Occipital lobe (tissue), 2 donors: ENCODE results near the gene NKAIN2. TPM values are rescaled to one million over a fixed set of nuclear protein-coding genes. Genes with fewer than 3 reads are reported as not detected.
"Not testable (repeated sequence)": the region's sequence is repeated elsewhere in the genome, so short reads cannot be mapped to it uniquely, and the experiment has no call there.

Source experiments
- DNase-seq: peaks from one replicate; lab custom pipeline; 2025; lab: John Stamatoyannopoulos, UW
- total RNA-seq: library from RNA; depleted of rRNA; stranded (reverse); fragments of >200 nt; gene quantifications from one replicate; pipeline ENCODE4 v1.2.3, GENCODE V29; 2014

Gene NKAIN2
- total RNA-seq, 1 donor from 2014 or later = 130 TPM

- DNase-seq = no peak
Observed at GRCh38 chr6:124433387-124434160, 629.9 kb downstream of the NKAIN2 start.

- no peak for DNase-seq
Observed at GRCh38 chr6:124434421-124434820, 630.8 kb downstream of the NKAIN2 start.

- DNase-seq = no peak
Observed at GRCh38 chr6:124436803-124437202, 633.1 kb downstream of the NKAIN2 start.

DNA sequence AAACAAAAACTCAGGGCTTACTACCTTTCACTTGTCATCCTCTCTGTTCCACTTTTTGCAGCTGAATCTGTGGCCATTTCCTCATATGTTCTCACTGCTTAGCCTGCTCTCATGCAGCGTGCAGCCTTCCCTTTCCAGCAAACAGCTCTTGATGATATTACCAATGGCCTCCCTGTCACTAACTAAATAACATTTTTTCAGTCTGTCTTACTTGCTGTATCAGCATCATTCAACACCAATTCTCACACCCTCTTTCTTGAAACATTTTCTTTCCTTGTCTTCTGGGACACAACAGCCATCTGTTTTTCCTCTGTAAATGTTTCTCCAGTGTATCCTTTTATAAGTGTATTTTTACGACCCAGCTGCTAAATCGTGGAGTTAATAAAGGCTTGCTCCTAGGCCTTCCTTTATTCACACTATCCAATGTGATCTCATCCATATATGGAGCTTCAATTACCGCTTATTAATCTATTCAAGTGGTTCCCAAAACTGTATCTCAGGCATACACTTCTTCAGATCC, 634.9 kb downstream of the NKAIN2 start:
- DNase-seq = no peak

DNA sequence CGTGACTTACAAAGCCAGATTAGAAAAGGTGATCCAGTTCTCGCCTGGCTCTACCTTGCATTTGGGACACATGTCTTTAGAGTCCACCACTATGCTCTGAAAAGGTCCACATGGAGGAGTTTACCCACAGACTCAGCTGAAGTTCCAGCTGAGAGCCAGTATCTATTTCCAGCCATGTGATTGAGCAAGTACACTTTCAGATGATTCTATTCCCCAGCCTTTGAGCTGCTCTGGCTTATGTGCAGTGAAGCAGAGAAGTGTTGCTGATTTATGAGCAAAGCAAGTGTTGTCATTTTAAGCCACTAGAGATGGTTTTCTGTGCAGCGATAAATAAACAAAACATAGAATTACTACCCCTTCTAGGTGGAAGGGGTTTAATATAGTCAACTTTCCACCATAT, 637.8 kb downstream of the NKAIN2 start:
- no peak for DNase-seq

DNA sequence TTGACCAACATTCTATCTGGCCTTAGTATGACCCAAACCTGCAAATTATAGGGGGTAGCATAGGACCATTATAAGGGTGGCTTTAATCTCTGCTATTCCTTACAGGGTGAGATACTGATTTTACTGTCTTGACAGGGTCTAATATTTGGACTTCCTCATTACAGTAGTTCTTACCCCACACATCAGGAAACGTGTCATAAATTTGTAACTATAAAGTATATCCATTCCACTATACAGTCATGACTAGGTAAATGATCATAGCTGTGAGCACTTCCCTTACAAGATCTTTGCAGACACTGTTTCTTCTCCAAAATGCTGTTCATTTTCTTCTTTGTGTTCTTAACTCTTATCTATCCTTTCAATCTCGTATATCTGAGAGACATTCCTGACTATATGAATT, 639.9 kb downstream of the NKAIN2 start:
- no peak for DNase-seq

GRCh38 chr6:124445581-124445980, 641.9 kb downstream of the NKAIN2 start:
- no peak for DNase-seq

GRCh38 chr6:124446961-124447360, 643.3 kb downstream of the NKAIN2 start:
- no peak for DNase-seq

DNA sequence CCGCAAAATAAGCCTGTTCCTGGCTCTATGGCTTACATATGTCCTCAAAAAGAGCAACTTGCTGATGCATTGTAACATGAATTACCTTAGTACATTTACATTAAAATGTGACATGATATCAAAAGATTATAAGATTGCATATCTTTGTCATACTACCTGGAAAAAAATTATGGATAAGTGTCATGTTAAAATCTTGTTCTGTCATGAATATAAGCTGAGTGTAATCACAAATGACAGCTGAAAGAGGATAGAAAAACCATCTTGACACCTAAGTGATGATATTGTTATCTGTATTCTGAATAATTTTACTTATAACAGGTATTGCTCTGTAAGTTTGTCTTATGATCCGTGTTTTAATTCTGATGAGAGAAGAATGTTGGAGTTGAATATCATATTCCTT, 655.6 kb downstream of the NKAIN2 start:
- DNase-seq = no peak

GRCh38 chr6:124462750-124463149, 659.1 kb downstream of the NKAIN2 start:
- DNase-seq = no peak

GRCh38 chr6:124463271-124463670, 659.6 kb downstream of the NKAIN2 start:
- no peak for DNase-seq

GRCh38 chr6:124464600-124464999, 660.9 kb downstream of the NKAIN2 start:
- not testable (repeated sequence) for DNase-seq

DNA sequence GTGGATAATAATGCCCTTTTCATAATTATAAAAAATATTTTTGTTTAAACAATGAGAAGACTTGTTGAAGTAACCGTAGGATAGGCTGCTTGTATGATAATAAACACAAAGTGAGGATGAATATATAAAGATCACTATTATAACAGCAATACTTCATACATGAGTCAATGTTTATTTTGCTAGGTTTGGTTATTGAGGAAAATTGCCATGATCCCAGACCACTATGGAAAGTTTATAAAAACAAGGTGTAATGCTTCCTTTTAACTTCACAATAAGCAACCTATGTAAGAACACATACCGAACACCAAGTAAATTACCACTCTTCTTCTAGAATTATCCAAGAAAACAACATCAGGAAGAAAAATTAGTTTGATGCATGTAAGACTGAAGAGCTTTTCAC, 663.3 kb downstream of the NKAIN2 start:
- DNase-seq = no peak

GRCh38 chr6:124467366-124467765, 663.7 kb downstream of the NKAIN2 start:
- DNase-seq = no peak

DNA sequence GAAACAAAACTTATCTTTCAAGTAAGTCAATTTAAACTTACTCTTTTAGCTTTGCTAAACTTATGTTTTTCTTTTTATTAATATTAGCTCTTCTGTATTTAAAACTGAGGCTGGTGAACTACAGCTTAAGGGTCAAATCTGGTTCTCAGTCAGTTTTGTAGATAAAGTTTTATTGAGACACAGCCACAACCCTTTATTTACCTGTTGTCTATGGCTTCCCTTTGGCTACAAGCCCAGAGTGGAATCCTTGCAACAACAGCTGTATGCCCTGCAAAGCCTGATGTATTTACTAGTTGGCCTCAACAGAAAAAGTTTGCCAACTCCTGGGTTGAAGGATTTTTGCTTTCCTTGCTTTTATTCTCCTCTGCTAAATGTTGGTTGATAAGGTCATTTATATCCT, 667.1 kb downstream of the NKAIN2 start:
- DNase-seq = no peak

GRCh38 chr6:124475176-124475575, 671.5 kb downstream of the NKAIN2 start:
- DNase-seq = no peak

DNA sequence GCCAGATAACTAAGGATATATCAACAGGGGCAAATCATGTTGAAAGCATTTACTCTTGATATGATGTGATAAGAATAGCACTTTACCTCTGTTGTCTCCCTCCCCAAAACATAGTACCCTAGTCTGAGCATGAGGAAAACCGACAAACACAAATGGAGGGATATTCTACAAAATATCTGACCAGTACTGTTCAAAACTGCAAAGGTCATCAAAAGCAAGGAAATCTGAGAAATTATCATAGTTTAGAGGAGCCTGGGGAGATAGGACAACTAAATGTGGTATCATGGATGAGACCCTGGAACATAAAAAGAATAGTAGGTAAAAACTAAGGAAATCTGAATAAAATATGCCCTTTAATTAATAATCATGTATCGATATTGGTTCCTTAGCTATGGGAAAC, 675.2 kb downstream of the NKAIN2 start:
- no peak for DNase-seq

DNA sequence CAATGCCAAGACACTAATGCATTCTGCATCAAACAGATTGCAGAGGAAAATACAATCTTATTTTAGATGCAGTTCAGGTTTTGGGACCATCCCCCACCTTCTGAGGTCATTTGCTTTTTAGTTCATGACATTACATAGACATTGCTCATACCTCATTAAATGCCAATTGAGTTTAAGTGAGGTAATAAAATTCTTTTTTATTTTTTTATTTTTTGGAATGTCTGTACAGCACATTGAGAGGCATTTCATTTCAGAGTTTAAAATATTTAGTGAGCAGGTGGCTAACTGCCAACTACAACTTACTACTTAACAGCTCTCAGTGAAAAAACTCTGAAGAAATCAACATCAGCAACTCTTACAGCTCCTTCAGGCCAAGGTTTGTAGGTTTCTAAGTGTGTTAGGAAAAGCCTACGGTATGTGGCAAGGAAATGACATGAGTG, 676.3 kb downstream of the NKAIN2 start:
- DNase-seq = no peak

DNA sequence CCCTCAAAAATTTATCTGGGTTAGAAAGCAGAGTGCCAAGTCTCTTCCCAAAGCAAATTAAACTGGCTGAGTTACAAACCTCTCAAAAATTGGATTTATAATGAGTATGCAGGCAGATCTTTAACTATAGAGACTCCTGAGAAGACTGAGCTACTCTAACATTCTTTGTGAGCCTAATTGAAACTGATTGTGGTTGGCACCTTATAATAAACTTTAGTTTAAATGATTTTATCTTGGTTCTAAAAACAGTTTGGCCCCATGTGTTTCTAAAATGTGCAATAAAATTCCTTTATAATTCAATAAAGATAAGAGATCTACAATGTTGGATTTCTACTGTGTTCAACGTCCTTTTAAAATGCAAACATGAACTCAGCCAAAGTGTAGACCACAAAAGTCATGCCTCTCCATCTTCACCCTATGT, 678.4 kb downstream of the NKAIN2 start:
- DNase-seq = no peak

DNA sequence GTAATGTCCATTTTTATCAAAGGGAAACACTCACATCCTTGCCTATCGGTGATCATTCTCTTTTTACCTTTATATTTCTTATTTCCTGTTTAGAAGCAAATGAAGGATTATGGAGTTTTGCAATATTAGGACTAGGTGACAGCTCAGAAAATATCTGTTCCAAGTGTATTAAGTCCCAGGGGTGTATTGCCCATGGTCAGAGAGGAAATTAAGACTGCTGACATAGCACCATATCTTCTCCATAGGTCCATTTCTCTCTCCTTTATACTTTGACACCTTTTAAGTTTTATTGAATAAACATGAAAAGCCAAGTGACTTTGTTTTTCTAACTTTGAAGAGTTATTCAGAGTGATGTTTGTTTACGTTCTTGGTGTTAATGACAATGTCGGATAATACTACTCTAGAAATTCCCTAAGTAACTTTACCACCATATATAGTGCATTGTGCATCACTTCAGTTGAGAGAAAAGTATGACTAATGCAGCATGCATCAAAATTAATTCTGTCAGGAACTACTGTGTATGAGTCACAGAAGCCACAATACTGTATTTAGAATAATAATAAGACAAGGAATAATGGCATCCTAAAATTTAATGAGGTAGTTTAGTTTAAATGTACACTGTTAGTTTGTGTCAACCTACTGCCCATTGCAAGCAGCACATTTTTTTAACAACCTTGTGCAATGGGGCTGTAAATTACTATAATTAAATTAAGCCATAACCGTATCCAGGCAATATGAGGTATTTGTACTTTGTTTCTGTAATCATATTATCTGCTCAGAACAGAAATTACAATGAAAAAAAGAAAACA, 684.2 kb downstream of the NKAIN2 start:
- no peak for DNase-seq

DNA sequence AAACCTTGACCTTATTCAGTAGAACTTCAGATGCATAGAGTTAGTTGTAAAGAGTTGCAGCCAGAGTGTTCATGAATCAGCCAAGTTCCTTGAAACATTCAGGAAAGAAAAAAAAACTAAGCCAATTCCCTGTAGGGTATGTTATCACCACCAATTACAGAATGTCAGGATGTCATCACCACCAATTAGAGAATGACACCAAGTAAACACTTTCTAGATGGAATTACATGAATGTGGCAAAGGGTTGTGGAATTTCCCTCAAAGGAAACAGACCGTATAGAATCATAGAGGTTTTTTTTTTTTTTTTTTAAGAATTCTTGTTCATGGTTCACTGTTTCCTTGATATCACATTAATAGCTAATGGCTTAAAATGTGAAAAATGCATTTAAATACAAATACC, 686.5 kb downstream of the NKAIN2 start:
- DNase-seq = no peak

GRCh38 chr6:124493259-124493658, 689.6 kb downstream of the NKAIN2 start:
- no peak for DNase-seq
